ENCODE measurements around the gene AP4M1. TPM values are rescaled to one million over a fixed set of nuclear protein-coding genes. Genes with fewer than 3 reads are reported as not detected.
"Not testable (repeated sequence)": the region's sequence is repeated elsewhere in the genome, so short reads cannot be mapped to it uniquely, and the experiment has no call there.

AP4M1 gene
- total RNA-seq, 2 donors from 2014 or later = 18.0 to 27.2 TPM

DNA sequence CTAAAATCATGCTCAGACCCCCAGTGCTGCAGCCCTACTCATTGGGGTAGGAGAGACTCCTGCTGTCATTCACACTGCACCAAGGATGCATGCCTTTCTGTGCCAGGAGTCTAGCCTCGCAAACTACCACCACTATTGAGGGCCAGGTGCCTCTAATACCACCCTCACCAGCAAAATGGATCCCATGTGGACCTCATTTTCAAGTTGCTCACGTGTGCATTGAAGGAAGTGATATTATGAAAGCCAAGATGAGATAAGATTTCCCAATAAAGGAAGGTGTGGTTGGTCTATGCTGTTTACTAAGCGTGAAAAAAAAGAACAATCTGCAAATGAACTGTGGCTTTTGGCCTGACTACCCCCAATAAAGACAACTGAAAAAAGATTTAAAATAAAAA, 40.1 kb downstream of the AP4M1 start:
- TF ChIP-seq POLR2A (IDR thresholded peaks at IDR 0.05) = no peak
- TF ChIP-seq POLR2AphosphoS5 (IDR thresholded peaks at IDR 0.05) = peak; percentile 29
- TF ChIP-seq, protein P1, sequence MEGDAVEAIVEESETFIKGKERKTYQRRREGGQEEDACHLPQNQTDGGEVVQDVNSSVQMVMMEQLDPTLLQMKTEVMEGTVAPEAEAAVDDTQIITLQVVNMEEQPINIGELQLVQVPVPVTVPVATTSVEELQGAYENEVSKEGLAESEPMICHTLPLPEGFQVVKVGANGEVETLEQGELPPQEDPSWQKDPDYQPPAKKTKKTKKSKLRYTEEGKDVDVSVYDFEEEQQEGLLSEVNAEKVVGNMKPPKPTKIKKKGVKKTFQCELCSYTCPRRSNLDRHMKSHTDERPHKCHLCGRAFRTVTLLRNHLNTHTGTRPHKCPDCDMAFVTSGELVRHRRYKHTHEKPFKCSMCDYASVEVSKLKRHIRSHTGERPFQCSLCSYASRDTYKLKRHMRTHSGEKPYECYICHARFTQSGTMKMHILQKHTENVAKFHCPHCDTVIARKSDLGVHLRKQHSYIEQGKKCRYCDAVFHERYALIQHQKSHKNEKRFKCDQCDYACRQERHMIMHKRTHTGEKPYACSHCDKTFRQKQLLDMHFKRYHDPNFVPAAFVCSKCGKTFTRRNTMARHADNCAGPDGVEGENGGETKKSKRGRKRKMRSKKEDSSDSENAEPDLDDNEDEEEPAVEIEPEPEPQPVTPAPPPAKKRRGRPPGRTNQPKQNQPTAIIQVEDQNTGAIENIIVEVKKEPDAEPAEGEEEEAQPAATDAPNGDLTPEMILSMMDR (IDR thresholded peaks at IDR 0.05) = no peak
- intact Hi-C loops (cut with DNase I) = no loop called here
- Histone ChIP-seq H3K4me3 (no peak overlapping the region), H3K27ac (no peak overlapping the region), H3K4me1 (replicated peaks) (no peaks in the 10 kb centered on the region), H3K36me3 (no peaks in the 10 kb centered on the region), H3K27me3 (replicated peaks; ENCODE audit: insufficient read depth) (no peaks in the 10 kb centered on the region), H3K9me3 (no peaks in the 10 kb centered on the region)
- no peak for DNase-seq (ENCODE audit: low spot score)
- WGBS = 58% methylated on average over 3 of the region's 3 CpGs

DNA sequence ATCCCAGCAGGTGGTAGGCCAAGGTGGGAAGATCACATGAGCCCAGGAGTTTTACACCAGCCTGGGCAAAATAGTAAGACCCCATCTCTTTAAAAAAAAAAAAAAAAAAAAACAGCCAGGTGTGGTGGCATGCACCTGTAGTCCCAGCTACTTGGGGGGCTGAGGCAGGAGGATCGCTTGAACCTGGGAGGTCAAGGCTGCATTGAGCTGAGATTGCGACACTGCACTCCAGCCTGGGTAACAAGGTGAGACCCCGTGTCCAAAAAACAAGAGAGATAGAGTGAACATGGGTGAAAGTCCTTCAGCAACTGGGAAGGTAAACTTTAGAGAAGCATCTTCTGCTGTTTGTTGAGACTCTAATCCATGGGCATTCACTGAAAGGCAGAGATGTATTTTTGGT, 41.0 kb downstream of the AP4M1 start:
- H3K36me3 ChIP-seq = no peaks in the 10 kb centered on the region
- no peaks in the 10 kb centered on the region for H3K4me1 ChIP-seq (replicated peaks)
- no peak for DNase-seq (ENCODE audit: low spot score)
- H3K9me3 ChIP-seq = no peaks in the 10 kb centered on the region
- H3K27me3 ChIP-seq (replicated peaks; ENCODE audit: insufficient read depth) = no peaks in the 10 kb centered on the region
- intact Hi-C loops (cut with DNase I) = no loop called here
- 97% methylated on average over 3 of the region's 3 CpGs for WGBS
- H3K4me3 ChIP-seq = no peak overlapping the region
- no peak overlapping the region for H3K27ac ChIP-seq
- TF ChIP-seq, protein P1 (IDR thresholded peaks at IDR 0.05) = no peak
- TF ChIP-seq POLR2AphosphoS5 (IDR thresholded peaks at IDR 0.05) = no peak
- TF ChIP-seq POLR2A (IDR thresholded peaks at IDR 0.05) = no peak

DNA sequence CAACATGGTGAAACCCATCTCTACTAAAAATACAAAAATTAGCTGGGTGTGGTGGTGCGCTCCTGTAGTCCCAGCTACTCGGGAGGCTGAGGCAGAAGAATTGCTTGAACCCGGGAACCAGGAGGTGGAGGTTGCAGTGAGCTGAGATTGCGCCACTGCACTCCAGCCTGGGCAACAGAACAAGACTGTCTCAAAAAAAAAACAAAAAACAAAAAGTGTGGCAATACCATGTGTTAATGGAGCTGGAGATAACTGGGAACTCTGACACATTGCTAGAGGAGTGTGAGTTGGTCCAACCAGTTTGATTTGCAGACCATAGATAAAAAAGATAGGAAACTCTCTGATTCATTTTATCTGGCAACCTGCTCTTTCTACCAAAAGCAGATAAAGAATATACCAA, 44.9 kb downstream of the AP4M1 start:
- intact Hi-C loops (cut with DNase I); DNase-seq (ENCODE audit: low spot score); H3K27me3 ChIP-seq (replicated peaks; ENCODE audit: insufficient read depth); H3K27ac ChIP-seq; H3K9me3 ChIP-seq; H3K4me1 ChIP-seq (replicated peaks); H3K4me3 ChIP-seq; H3K36me3 ChIP-seq: not testable (repeated sequence)
- 92% methylated on average over 4 of the region's 4 CpGs for WGBS

DNA sequence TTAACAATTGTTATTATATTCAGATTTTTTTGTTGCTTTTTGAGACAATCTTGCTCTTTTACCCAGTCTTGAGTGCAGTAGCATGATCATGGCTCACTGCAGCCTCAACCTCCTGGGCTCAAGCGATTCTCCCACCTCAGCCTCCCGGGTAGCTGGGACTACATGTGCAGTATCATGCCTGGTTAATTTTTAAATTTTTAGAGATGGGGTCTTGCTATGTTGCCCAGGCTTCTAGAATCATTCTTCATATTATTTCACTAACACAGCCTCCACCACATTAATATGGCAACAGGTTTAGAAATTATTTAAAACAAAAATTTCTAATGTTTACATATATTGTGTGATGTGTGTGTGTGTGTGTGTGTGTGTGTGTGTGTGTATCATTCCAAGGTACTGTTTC, 45.8 kb downstream of the AP4M1 start:
- intact Hi-C loops (cut with DNase I) = no loop called here
- Histone ChIP-seq H3K9me3 (no peaks in the 10 kb centered on the region), H3K36me3 (no peaks in the 10 kb centered on the region), H3K27ac (no peak overlapping the region), H3K4me3 (no peak overlapping the region), H3K4me1 (replicated peaks) (peaks cover 5% of the 10 kb centered on the region), H3K27me3 (replicated peaks; ENCODE audit: insufficient read depth) (no peaks in the 10 kb centered on the region)
- TF ChIP-seq POLR2A (IDR thresholded peaks at IDR 0.05) (no peak), POLR2AphosphoS5 (IDR thresholded peaks at IDR 0.05) (no peak)
- TF ChIP-seq, protein P1 (IDR thresholded peaks at IDR 0.05) = no peak
- no peak for DNase-seq (ENCODE audit: low spot score)
- WGBS = 95% methylated on average over 2 of the region's 2 CpGs

DNA sequence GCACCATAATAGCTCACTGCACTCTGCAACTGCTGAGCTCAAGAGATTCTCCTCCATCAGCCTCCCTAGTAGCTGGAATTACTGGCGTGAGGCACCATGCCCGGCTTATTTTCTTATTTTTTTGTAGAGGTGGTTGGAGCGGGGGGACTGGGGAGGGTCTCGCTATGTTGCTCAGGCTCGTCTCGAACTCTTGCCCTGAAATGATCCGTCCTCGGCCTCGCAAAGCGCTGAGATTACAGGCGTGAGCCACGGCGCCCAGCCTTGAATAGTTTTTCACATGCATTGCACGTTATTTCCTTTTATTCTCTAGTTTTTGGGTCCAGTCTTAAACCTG, 46.7 kb downstream of the AP4M1 start:
- Histone ChIP-seq H3K36me3 (no peaks in the 10 kb centered on the region), H3K9me3 (no peaks in the 10 kb centered on the region), H3K27ac (peak overlapping the region; percentile 66 to 73), H3K4me1 (replicated peaks) (peaks cover 5% of the 10 kb centered on the region), H3K27me3 (replicated peaks; ENCODE audit: insufficient read depth) (no peaks in the 10 kb centered on the region), H3K4me3 (peak overlapping the region; percentile 24 to 62)
- intact Hi-C loops (cut with DNase I) = no loop called here
- TF ChIP-seq, protein P1 (IDR thresholded peaks at IDR 0.05) = no peak
- TF ChIP-seq POLR2AphosphoS5 (IDR thresholded peaks at IDR 0.05) (no peak), POLR2A (IDR thresholded peaks at IDR 0.05) (no peak)
- WGBS = 10% methylated on average over 14 of the region's 14 CpGs
- no peak for DNase-seq (ENCODE audit: low spot score)
